Measurements from ENCODE around the gene RIMS1.

Gene RIMS1

GRCh38 chr6:72032086-72032485 is 145.7 kb downstream of the RIMS1 start:
- TF ChIP-seq CTCF (IDR thresholded peaks at IDR 0.05), result no peak

GRCh38 chr6:72035486-72035885 is 149.1 kb downstream of the RIMS1 start:
- no peak for TF ChIP-seq CTCF (IDR thresholded peaks at IDR 0.05)

GRCh38 chr6:72035966-72036365 is 149.6 kb downstream of the RIMS1 start:
- no peak for TF ChIP-seq CTCF (IDR thresholded peaks at IDR 0.05)

- no peak for TF ChIP-seq CTCF (IDR thresholded peaks at IDR 0.05)
Measured at GRCh38 chr6:72037006-72037405, 150.7 kb downstream of the RIMS1 start.

- no peak for TF ChIP-seq CTCF (IDR thresholded peaks at IDR 0.05)
Measured at GRCh38 chr6:72040111-72040510, 153.8 kb downstream of the RIMS1 start.

- peak; percentile 55 for TF ChIP-seq CTCF (IDR thresholded peaks at IDR 0.05)
Measured at GRCh38 chr6:72042088-72042487, 155.7 kb downstream of the RIMS1 start.

GRCh38 chr6:72048080-72048479 is 161.7 kb downstream of the RIMS1 start:
- no peak for TF ChIP-seq CTCF (IDR thresholded peaks at IDR 0.05)

GRCh38 chr6:72049376-72049775 is 163.0 kb downstream of the RIMS1 start:
- TF ChIP-seq CTCF (IDR thresholded peaks at IDR 0.05), result no peak
